Measurements from ENCODE around the gene AGRN.

- TF ChIP-seq, protein P1, sequence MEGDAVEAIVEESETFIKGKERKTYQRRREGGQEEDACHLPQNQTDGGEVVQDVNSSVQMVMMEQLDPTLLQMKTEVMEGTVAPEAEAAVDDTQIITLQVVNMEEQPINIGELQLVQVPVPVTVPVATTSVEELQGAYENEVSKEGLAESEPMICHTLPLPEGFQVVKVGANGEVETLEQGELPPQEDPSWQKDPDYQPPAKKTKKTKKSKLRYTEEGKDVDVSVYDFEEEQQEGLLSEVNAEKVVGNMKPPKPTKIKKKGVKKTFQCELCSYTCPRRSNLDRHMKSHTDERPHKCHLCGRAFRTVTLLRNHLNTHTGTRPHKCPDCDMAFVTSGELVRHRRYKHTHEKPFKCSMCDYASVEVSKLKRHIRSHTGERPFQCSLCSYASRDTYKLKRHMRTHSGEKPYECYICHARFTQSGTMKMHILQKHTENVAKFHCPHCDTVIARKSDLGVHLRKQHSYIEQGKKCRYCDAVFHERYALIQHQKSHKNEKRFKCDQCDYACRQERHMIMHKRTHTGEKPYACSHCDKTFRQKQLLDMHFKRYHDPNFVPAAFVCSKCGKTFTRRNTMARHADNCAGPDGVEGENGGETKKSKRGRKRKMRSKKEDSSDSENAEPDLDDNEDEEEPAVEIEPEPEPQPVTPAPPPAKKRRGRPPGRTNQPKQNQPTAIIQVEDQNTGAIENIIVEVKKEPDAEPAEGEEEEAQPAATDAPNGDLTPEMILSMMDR (IDR thresholded peaks at IDR 0.05), result no peak
- TF ChIP-seq POLR2A (IDR thresholded peaks at IDR 0.05), result no peak
- TF ChIP-seq EP300 (IDR thresholded peaks at IDR 0.05), result no peak
These were observed 70.8 kb downstream of the AGRN start for GRCh38 chr1:1090424-1091343.
